Measurements from ENCODE around the gene NR2E3.
"Not testable (repeated sequence)": the region's sequence is repeated elsewhere in the genome, so short reads cannot be mapped to it uniquely, and the experiment has no call there.

NR2E3 gene

GRCh38 chr15:71815301-71815700 lies 4.9 kb downstream of the NR2E3 start:
- Histone ChIP-seq H3K9me3 (ENCODE audit: control insufficient read depth, insufficient read depth, low read length) (peaks cover 3% of the 10 kb centered on the region; the same call in 1 of the 2 replicates), H3K4me1 (ENCODE audit: insufficient read depth, low read length) (no peaks in the 10 kb centered on the region; the same call in 1 of the 2 replicates), H3K36me3 (ENCODE audit: insufficient read depth, low read length) (no peaks in the 10 kb centered on the region), H3K9ac (ENCODE audit: low read depth, low read length) (no peak overlapping the region)

GRCh38 chr15:71817351-71817750 lies 7.0 kb downstream of the NR2E3 start:
- Histone ChIP-seq H3K4me1 (ENCODE audit: insufficient read depth, low read length) (no peaks in the 10 kb centered on the region), H3K36me3 (ENCODE audit: insufficient read depth, low read length) (peaks cover 3% of the 10 kb centered on the region; the same call in 1 of the 2 replicates), H3K9ac (ENCODE audit: low read depth, low read length) (no peak overlapping the region), H3K9me3 (ENCODE audit: control insufficient read depth, insufficient read depth, low read length) (peaks cover 10% of the 10 kb centered on the region)

- Histone ChIP-seq H3K4me1 (ENCODE audit: insufficient read depth, low read length) (no peaks in the 10 kb centered on the region), H3K36me3 (ENCODE audit: insufficient read depth, low read length) (peaks cover 6% of the 10 kb centered on the region; the same call in 1 of the 2 replicates), H3K9ac (ENCODE audit: low read depth, low read length) (no peak overlapping the region), H3K9me3 (ENCODE audit: control insufficient read depth, insufficient read depth, low read length) (peaks cover 10% of the 10 kb centered on the region)
Observed at GRCh38 chr15:71820127-71820526, 9.8 kb downstream of the NR2E3 start.

- Histone ChIP-seq H3K4me1 (ENCODE audit: insufficient read depth, low read length) (peaks cover under 1% of the 10 kb centered on the region; the same call in 1 of the 2 replicates), H3K9ac (ENCODE audit: low read depth, low read length) (no peak overlapping the region), H3K9me3 (ENCODE audit: control insufficient read depth, insufficient read depth, low read length) (peaks cover 10% of the 10 kb centered on the region), H3K36me3 (ENCODE audit: insufficient read depth, low read length) (peaks cover 7% of the 10 kb centered on the region; the same call in 1 of the 2 replicates)
Observed at GRCh38 chr15:71821547-71822129, 11.3 kb downstream of the NR2E3 start.

GRCh38 chr15:71822890-71823630 lies 12.7 kb downstream of the NR2E3 start:
- H3K4me1 ChIP-seq (ENCODE audit: insufficient read depth, low read length): peaks cover 3% of the 10 kb centered on the region; the same call in 1 of the 2 replicates
- peaks cover 10% of the 10 kb centered on the region for H3K9me3 ChIP-seq (ENCODE audit: control insufficient read depth, insufficient read depth, low read length)
- H3K9ac ChIP-seq (ENCODE audit: low read depth, low read length): no peak overlapping the region
- peaks cover 10% of the 10 kb centered on the region; the same call in 1 of the 2 replicates for H3K36me3 ChIP-seq (ENCODE audit: insufficient read depth, low read length)

- Histone ChIP-seq H3K9me3 (ENCODE audit: control insufficient read depth, insufficient read depth, low read length) (peaks cover 10% of the 10 kb centered on the region), H3K4me1 (ENCODE audit: insufficient read depth, low read length) (peaks cover 3% of the 10 kb centered on the region; the same call in 1 of the 2 replicates), H3K9ac (ENCODE audit: low read depth, low read length) (no peak overlapping the region), H3K36me3 (ENCODE audit: insufficient read depth, low read length) (peaks cover 10% of the 10 kb centered on the region; the same call in 1 of the 2 replicates)
Observed at GRCh38 chr15:71823801-71824200, 13.4 kb downstream of the NR2E3 start.

- peaks cover 10% of the 10 kb centered on the region; the same call in 1 of the 2 replicates for H3K36me3 ChIP-seq (ENCODE audit: insufficient read depth, low read length)
- H3K9ac ChIP-seq (ENCODE audit: low read depth, low read length): no peak overlapping the region
Observed at GRCh38 chr15:71825021-71825730, 14.8 kb downstream of the NR2E3 start.

GRCh38 chr15:71826196-71826595 lies 15.8 kb downstream of the NR2E3 start:
- Histone ChIP-seq H3K9ac (ENCODE audit: low read depth, low read length) (no peak overlapping the region), H3K9me3 (ENCODE audit: control insufficient read depth, insufficient read depth, low read length) (peaks cover 7% of the 10 kb centered on the region), H3K4me1 (ENCODE audit: insufficient read depth, low read length) (peaks cover 3% of the 10 kb centered on the region; the same call in 1 of the 2 replicates), H3K36me3 (ENCODE audit: insufficient read depth, low read length) (peaks cover 10% of the 10 kb centered on the region; the same call in 1 of the 2 replicates)

More at GRCh38 chr15:71825021-71825730, 14.8 kb downstream of the NR2E3 start:
- Histone ChIP-seq H3K9me3 (ENCODE audit: control insufficient read depth, insufficient read depth, low read length) (peaks cover 7% of the 10 kb centered on the region), H3K4me1 (ENCODE audit: insufficient read depth, low read length) (peaks cover 3% of the 10 kb centered on the region; the same call in 1 of the 2 replicates)

GRCh38 chr15:71830981-71831380 lies 20.6 kb downstream of the NR2E3 start:
- no peak overlapping the region for H3K9ac ChIP-seq (ENCODE audit: low read depth, low read length)
- H3K9me3 ChIP-seq (ENCODE audit: control insufficient read depth, insufficient read depth, low read length): no peaks in the 10 kb centered on the region
- peaks cover 3% of the 10 kb centered on the region; the same call in 1 of the 2 replicates for H3K4me1 ChIP-seq (ENCODE audit: insufficient read depth, low read length)
- 0 out of 2 replicates have a peak, but pooled peaks cover 4% of the 10 kb centered on the region for H3K36me3 ChIP-seq (ENCODE audit: insufficient read depth, low read length)

- no peak overlapping the region for H3K9ac ChIP-seq (ENCODE audit: low read depth, low read length)
- no peaks in the 10 kb centered on the region for H3K4me1 ChIP-seq (ENCODE audit: insufficient read depth, low read length)
- H3K36me3 ChIP-seq (ENCODE audit: insufficient read depth, low read length): no peaks in the 10 kb centered on the region
- no peaks in the 10 kb centered on the region for H3K9me3 ChIP-seq (ENCODE audit: control insufficient read depth, insufficient read depth, low read length)
Observed at GRCh38 chr15:71841563-71841962, 31.2 kb downstream of the NR2E3 start.

GRCh38 chr15:71844916-71845315 lies 34.6 kb downstream of the NR2E3 start:
- no peaks in the 10 kb centered on the region for H3K4me1 ChIP-seq (ENCODE audit: insufficient read depth, low read length)
- H3K9ac ChIP-seq (ENCODE audit: low read depth, low read length): no peak overlapping the region
- no peaks in the 10 kb centered on the region for H3K9me3 ChIP-seq (ENCODE audit: control insufficient read depth, insufficient read depth, low read length)
- H3K36me3 ChIP-seq (ENCODE audit: insufficient read depth, low read length): peaks cover 4% of the 10 kb centered on the region; the same call in 1 of the 2 replicates

GRCh38 chr15:71853543-71853942 lies 43.2 kb downstream of the NR2E3 start:
- Histone ChIP-seq H3K4me1 (ENCODE audit: insufficient read depth, low read length) (no peaks in the 10 kb centered on the region), H3K9me3 (ENCODE audit: control insufficient read depth, insufficient read depth, low read length) (no peaks in the 10 kb centered on the region), H3K9ac (ENCODE audit: low read depth, low read length) (no peak overlapping the region), H3K36me3 (ENCODE audit: insufficient read depth, low read length) (peaks cover 4% of the 10 kb centered on the region; the same call in 1 of the 2 replicates)

GRCh38 chr15:71858232-71858631 lies 47.9 kb downstream of the NR2E3 start:
- H3K9ac ChIP-seq (ENCODE audit: low read depth, low read length); H3K36me3 ChIP-seq (ENCODE audit: insufficient read depth, low read length); H3K9me3 ChIP-seq (ENCODE audit: control insufficient read depth, insufficient read depth, low read length); H3K4me1 ChIP-seq (ENCODE audit: insufficient read depth, low read length): not testable (repeated sequence)

Measured in ES-I3 (cell line).